ENCODE data around the gene GPR176. TPM values are rescaled to one million over a fixed set of nuclear protein-coding genes. Genes with fewer than 3 reads are reported as not detected.
A peak's percentile ranks its signal among the peaks of the same experiment; 100 is the strongest.

GPR176 gene
- total RNA-seq, 1 donor from 2014 or later = 21.1 TPM

GRCh38 chr15:39888243-39888642, 31.8 kb downstream of the GPR176 start:
- Mint-ChIP-seq H3K9me3 (ENCODE audit: unreplicated experiment) (no peaks in the 10 kb centered on the region), H3K27ac (ENCODE audit: unreplicated experiment) (peak overlapping the region; percentile 40), H3K36me3 (ENCODE audit: unreplicated experiment) (no peaks in the 10 kb centered on the region), H3K4me1 (ENCODE audit: unreplicated experiment) (peaks cover 13% of the 10 kb centered on the region), H3K4me3 (ENCODE audit: unreplicated experiment) (no peak overlapping the region), H3K27me3 (ENCODE audit: unreplicated experiment) (no peaks in the 10 kb centered on the region)
- no peak for TF ChIP-seq CTCF (IDR thresholded peaks at IDR 0.05)
- no peak for DNase-seq (ENCODE audit: extremely low spot score, unreplicated experiment)

GRCh38 chr15:39887832-39888231, 32.2 kb downstream of the GPR176 start:
- peak overlapping the region; percentile 40 for H3K27ac Mint-ChIP-seq (ENCODE audit: unreplicated experiment)
- no peak overlapping the region for H3K4me3 Mint-ChIP-seq (ENCODE audit: unreplicated experiment)
- no peaks in the 10 kb centered on the region for H3K36me3 Mint-ChIP-seq (ENCODE audit: unreplicated experiment)
- no peaks in the 10 kb centered on the region for H3K9me3 Mint-ChIP-seq (ENCODE audit: unreplicated experiment)
- no peak for DNase-seq (ENCODE audit: extremely low spot score, unreplicated experiment)
- no peaks in the 10 kb centered on the region for H3K27me3 Mint-ChIP-seq (ENCODE audit: unreplicated experiment)
- peak; percentile 72 for TF ChIP-seq CTCF (IDR thresholded peaks at IDR 0.05)
- peaks cover 13% of the 10 kb centered on the region for H3K4me1 Mint-ChIP-seq (ENCODE audit: unreplicated experiment)

GRCh38 chr15:39887211-39887610, 32.9 kb downstream of the GPR176 start:
- Mint-ChIP-seq H3K9me3 (ENCODE audit: unreplicated experiment) (no peaks in the 10 kb centered on the region), H3K27me3 (ENCODE audit: unreplicated experiment) (no peaks in the 10 kb centered on the region), H3K4me1 (ENCODE audit: unreplicated experiment) (peaks cover 13% of the 10 kb centered on the region), H3K36me3 (ENCODE audit: unreplicated experiment) (no peaks in the 10 kb centered on the region), H3K4me3 (ENCODE audit: unreplicated experiment) (no peak overlapping the region), H3K27ac (ENCODE audit: unreplicated experiment) (no peak overlapping the region)
- no peak for TF ChIP-seq CTCF (IDR thresholded peaks at IDR 0.05)
- DNase-seq (ENCODE audit: extremely low spot score, unreplicated experiment) = no peak

GRCh38 chr15:39886418-39886817, 33.6 kb downstream of the GPR176 start:
- Mint-ChIP-seq H3K36me3 (ENCODE audit: unreplicated experiment) (no peaks in the 10 kb centered on the region), H3K4me1 (ENCODE audit: unreplicated experiment) (peaks cover 13% of the 10 kb centered on the region), H3K27me3 (ENCODE audit: unreplicated experiment) (no peaks in the 10 kb centered on the region), H3K27ac (ENCODE audit: unreplicated experiment) (no peak overlapping the region), H3K9me3 (ENCODE audit: unreplicated experiment) (no peaks in the 10 kb centered on the region), H3K4me3 (ENCODE audit: unreplicated experiment) (no peak overlapping the region)
- no peak for TF ChIP-seq CTCF (IDR thresholded peaks at IDR 0.05)
- DNase-seq (ENCODE audit: extremely low spot score, unreplicated experiment) = no peak

- TF ChIP-seq CTCF (IDR thresholded peaks at IDR 0.05) = no peak
- no peaks in the 10 kb centered on the region for H3K9me3 Mint-ChIP-seq (ENCODE audit: unreplicated experiment)
- DNase-seq (ENCODE audit: extremely low spot score, unreplicated experiment) = no peak
- H3K4me1 Mint-ChIP-seq (ENCODE audit: unreplicated experiment) = peaks cover 13% of the 10 kb centered on the region
- no peak overlapping the region for H3K4me3 Mint-ChIP-seq (ENCODE audit: unreplicated experiment)
- H3K27ac Mint-ChIP-seq (ENCODE audit: unreplicated experiment) = no peak overlapping the region
- no peaks in the 10 kb centered on the region for H3K36me3 Mint-ChIP-seq (ENCODE audit: unreplicated experiment)
- H3K27me3 Mint-ChIP-seq (ENCODE audit: unreplicated experiment) = no peaks in the 10 kb centered on the region
Observed at GRCh38 chr15:39885099-39885777, 34.8 kb downstream of the GPR176 start.
